ENCODE data around the gene NALCN.
"Not testable (repeated sequence)": the region's sequence is repeated elsewhere in the genome, so short reads cannot be mapped to it uniquely, and the experiment has no call there.

The NALCN gene

DNA sequence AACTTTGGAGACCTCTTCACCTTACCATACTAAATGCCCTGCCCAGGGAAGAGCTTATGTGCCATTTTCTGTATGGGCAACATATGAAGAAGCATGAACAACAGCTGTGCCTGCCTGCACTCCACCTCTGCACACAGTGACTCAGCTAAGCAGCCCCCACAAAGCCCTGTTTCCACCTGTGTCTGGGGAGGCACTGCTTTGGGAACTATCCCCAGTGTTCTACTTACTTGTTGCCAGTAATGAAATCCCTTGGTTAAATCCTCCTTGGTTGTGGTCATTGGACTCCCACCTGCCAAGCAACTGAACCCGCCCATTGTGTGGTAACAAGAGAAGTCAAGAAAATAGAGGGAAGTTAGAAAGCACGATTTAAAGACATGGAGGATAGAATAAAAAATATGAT, 84.6 kb downstream of the NALCN start:
- DNase-seq = no peak

DNA sequence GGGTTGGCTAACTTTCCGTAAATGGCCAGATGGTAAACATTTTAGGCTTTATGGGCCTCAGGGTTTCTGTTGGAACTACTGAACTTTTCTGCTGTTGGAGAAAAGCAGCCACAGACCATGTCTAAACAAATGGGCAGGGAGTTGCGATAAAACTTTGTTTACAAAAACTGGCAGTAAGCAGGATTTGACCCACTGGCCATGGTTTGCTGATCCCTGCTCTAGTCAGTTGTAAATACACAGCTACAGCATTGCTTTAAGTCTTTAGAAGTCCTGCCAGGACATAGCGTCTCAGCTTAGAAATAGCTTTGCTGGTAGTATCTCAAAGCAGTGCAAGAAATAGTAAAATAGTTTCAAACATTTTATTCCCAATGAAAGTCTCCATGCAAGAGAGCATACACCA, 88.4 kb downstream of the NALCN start:
- DNase-seq = no peak

DNA sequence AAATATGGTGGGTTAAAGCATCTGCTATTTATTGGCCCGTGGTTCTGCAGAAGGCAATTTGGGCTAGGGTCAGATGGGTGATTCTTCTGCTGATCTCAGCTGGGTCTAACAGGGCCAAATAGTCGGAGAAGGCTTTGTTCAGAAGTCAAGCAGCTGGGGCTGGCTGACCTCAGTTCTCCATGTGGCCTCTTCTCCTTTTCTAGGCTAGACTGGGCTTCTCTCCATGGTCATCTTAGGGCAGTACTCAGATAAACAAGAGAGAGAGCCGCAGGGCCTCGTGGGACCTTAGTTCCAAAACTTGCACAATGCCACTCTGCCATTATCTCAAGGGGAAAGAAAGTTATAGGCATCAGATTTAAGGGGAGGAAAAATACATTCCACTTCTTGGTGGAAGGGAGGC, 89.6 kb downstream of the NALCN start:
- no peak for DNase-seq

DNA sequence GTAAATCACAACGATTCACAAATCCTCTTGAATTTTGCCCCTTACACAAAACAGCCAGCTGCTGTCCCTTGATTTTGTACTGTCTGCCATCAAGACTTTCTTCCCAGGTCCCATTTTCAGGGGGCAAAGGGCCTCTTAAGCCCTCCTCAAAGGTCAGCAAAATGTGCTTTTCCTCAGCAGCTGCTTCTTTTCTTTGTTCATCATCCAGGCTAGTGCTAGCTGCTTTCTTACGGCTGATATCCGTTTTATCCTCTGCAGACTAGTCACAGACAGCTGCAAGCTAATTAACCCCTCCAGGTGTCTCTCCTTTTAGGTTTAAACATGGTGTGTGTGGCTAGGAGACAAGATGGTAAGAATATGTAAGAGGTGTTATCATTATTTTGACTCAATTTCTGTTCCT, 90.9 kb downstream of the NALCN start:
- no peak for DNase-seq

DNA sequence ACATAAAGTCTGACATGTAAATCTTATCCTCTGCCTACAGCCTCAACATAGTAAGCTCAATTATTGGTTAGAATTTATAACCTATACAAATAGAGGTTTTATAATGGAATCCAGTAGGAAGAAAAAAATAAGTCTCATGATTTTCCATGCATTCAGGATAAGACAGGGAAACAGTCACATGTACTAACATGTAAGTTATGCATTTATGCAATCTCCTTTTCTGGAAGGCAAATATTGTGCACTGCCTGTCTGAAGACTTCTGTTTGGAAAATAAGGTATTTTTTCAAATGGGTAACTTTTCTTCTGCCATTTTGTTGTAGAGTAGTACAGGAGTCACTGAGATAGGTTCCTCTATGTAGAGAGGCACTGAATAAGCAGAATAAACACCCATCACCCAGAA, 92.7 kb downstream of the NALCN start:
- no peak for DNase-seq

DNA sequence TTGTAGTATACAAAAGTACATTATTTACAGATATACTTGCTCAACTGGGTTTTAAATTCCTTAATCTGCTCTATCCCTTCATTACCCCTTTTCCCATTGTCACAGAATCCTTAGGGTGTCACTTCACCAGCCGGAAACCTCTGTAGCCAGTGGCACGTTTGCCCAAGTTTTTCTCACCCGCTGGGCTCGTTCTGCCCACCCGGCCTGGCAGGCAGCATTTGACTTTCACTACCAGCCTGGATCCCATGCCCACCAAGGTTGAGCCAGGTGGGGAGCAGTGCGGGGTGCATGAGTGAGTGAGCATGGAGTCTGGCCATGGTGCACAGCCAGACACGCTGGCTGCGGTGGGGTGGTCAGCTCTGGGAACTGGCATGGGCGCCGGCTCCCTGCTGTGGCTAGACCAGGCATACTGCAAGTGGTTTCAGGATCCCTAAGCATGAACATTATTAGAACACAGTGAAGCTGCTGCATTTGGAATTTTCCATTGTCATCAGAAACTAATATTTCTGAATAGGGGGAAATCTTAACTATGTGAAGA, 98.3 kb downstream of the NALCN start:
- DNase-seq = no peak

DNA sequence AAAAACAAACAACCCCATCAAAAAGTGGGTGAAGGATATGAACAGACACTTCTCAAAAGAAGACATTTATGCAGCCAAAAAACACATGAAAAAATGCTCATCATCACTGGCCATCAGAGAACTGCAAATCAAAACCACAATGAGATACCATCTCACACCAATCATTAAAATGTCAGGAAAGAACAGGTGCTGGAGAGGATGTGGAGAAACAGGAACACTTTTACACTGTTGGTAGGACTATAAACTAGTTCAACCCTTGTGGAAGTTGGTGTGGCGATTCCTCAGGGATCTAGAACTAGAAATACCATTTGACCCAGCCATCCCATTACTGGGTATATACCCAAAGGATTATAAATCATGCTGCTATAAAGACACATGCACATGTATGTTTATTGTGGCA, 102.8 kb downstream of the NALCN start:
- DNase-seq = not testable (repeated sequence)

DNA sequence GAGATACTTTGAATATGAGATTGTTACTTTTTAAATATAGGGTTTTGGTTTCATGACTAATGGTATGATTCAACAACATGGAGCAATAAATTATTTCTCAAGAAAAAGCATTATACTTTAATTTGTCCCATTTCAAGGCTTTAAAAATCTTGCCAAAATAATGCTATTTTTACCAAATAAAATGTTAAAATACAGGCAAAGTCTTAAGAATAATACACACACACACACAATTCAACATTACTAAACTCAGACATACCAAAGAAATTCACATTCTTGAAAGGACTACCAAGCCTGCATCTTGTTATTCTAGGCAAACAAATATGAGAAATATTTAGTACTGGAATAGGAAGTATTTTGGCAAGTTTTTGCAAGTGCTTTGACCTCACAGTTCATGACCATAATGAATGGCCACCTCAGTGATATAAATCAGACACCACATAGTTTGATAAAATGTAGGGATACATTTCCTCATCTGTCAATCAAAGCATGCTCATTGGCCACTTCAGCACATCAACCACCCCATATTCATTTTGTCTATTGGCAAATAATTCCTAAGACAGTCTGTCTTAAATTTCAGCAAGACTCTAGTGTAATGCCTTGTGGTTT, 107.2 kb downstream of the NALCN start:
- no peak for DNase-seq

DNA sequence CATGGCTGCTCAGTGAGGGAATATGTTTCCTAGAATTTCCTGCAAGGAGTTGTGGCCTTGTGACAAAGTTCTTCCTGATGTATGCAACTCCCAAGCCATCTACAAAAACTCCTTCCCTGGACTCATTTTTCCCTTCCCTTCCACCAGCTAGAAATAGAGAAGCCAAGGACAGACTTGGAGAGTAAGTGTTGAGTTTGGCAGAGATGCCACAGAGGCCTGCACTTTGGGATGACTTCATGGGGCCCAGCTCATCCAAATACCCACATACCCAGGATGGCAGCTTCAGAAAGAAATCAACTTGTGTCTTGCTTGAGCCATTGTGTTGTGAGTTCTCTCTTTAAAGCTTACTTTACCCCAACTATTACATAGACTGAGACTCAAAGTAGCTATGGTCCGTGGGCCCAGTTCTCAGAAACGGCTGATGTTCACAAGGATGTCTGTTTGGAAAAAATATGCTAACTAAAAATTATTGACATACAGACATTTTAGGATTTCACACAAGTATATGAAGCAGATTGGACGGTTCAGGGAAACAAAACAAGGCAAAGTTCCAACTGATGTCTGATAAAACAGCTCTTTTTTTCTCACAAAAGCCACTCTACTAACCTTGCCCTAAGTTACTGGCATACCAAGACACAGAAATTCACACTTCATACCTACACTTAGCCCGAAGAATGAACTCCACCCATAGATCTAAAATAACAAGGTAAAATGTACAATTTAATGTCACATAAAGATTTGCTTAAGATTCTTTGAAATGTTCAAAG, 107.9 kb downstream of the NALCN start:
- DNase-seq = no peak

DNA sequence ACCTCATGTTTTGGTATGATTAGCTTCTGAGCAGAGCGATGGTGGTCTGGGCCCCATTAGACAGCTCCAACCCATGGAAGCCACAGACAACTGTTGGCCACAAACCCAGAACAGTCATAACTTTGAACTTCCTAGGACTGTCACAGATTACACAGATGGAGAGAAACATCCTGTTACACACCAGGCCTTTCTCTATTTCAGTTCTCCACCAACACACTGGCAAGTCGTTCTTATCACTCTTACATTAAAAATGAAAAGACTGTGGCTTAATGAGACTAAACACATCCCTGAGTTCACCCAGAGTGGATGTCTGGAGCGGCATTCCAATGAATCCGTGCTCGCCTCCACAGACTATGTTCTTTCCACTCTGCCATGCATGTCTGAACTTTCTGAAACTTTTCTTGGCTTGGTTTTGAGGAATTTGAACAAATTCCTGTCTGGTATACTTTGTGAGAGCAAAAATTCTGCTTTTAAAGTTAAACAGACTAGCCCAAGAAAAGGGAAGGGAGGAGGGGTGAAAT, 109.1 kb downstream of the NALCN start:
- DNase-seq = no peak

DNA sequence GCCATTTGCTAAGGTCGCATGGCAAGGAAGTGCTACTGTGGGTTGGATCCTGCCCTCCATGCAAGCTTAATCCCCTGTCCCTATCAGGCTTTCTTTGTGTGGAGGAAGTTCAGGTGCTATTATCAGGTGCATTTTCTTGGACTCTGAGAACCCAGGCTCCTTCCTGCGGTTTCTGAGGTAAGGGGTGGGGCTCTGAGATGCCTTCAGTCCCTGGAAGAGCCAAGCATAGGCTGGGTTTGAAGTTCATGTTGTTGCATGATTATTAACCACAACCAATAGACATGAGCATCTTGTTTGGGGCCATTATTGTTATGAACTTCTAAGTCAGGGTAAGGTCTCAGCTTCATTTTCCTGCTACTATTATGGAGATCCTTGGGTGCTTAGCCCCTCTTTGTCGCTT, 109.5 kb downstream of the NALCN start:
- DNase-seq = no peak

DNA sequence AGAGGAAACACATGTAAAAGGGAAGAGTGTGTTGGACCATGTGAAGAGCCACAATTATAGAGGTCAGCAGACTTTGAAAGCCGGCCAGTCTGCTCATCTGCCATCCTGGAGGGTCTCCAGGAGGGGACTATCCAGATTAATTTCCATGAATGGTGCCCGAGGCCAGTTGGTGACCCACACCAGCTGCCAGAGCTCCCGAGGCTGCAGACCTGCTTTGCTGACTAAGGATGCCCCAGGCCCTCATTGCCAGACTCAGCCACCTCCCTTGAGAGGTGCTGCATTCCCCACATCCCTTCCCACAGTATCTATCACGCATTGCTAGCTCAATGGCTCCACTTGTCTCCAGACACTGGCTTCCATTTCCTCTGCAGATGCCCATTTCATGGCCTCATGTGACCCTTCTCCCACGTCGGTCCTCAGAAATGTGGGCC, 110.3 kb downstream of the NALCN start:
- no peak for DNase-seq

DNA sequence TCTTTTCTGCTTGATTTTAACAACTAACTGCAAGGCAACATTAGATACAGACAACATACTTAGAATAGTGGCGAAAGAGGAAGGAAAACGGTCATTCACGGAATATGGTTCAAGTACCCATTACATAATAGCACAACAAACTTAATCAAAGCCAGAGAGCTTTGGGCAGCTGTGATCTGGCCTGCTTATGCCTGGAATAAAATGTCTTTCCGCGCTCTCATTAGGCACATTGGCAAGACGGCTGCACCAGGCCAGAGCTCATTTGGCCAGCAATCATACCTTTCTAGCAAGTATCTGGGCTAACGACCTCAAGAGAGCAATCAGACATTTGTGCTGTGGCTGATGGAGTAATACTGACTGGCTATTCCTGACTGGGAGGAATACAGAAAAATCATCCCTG, 112.8 kb downstream of the NALCN start:
- DNase-seq = no peak

DNA sequence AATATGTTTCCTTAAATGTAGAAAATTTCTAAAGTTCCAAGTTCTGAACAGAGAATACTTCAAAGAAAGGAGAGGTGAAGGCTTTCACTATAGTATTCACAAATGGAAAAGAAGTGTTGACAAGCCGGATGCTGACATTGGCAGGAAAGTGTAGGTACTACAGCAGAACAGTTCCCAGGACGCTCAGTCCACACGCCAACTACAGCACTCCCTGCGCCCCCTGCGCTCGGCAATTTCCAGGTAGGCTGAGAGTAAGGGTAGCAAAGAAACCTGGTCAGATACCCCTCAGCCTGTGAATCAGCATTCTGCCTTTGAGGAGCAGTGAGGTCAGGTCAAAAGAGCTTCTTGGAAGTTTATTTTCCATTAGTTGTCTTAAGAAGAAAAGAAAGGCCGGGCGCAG, 115.3 kb downstream of the NALCN start:
- no peak for DNase-seq

DNA sequence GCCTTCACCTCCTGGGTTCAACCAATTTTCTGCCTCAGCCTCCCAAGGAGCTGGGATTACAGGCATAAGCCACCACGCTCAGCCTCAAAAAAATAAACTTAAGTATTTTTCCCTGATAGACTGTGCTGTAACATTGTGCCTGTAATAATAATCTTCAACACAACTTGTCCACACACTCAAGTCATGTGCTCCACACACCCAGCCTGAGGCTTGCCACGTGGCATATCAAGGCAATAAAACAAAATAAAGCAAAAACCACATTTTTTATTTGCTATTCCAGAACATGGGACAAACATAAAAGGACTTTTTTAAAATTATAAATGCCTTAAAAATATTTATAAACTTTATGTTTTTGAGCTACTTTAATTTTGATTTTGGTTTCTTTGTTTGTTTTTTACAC, 115.8 kb downstream of the NALCN start:
- DNase-seq = no peak

DNA sequence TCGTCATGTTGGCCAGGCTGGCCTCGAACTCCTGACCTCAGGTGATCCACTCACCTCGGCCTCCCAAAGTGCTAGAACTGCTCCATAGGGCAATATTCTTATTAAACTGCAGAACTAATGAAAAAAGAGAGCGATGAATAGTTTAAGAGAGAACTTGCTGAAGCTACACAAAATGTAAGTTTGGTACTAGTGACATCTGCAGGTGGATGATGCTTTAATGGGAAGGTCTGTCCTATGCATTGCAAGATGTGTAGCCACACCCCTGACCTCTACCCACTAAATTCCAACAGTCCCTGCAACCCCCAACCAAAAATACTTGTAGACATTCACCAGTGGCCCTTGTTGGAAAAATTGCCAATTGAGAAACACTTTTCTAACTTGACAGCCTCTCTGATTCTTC, 117.8 kb downstream of the NALCN start:
- no peak for DNase-seq

DNA sequence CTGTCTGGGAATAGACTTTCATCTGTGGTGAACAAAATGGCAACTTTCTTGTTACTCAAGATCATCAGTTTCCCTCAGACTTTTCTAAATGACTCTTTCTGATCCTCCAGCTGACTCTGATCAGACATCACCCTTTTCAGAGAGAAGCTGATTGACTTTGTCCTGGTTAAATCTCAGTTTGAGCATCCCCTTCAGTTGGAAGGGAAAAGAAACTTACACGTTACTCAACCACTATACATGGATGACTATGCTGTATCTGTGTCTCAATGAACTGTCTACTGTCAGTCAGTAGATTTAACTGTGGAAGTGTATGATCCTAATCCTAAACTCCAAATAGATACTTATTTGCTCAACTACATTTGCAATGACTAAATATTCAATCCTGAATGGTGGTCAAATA, 118.5 kb downstream of the NALCN start:
- DNase-seq = no peak

DNA sequence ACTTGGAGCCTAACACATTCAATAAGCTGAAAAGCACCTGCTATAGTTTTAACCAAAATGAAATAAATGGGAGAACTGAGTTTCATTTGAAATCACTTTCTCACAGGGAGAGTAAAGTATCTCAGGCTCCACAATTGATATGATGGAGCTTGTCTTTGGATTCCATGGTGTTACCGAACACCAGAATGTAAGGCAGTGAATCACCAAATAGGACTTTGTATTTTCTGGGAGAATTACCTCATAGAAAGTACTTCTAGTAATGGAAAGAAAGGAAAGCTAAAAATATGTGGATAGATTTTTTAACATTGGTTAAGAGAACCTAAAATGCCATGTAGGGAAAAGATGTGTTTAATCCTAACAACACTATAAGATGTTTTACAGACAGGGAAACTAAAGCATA, 123.6 kb downstream of the NALCN start:
- no peak for DNase-seq

DNA sequence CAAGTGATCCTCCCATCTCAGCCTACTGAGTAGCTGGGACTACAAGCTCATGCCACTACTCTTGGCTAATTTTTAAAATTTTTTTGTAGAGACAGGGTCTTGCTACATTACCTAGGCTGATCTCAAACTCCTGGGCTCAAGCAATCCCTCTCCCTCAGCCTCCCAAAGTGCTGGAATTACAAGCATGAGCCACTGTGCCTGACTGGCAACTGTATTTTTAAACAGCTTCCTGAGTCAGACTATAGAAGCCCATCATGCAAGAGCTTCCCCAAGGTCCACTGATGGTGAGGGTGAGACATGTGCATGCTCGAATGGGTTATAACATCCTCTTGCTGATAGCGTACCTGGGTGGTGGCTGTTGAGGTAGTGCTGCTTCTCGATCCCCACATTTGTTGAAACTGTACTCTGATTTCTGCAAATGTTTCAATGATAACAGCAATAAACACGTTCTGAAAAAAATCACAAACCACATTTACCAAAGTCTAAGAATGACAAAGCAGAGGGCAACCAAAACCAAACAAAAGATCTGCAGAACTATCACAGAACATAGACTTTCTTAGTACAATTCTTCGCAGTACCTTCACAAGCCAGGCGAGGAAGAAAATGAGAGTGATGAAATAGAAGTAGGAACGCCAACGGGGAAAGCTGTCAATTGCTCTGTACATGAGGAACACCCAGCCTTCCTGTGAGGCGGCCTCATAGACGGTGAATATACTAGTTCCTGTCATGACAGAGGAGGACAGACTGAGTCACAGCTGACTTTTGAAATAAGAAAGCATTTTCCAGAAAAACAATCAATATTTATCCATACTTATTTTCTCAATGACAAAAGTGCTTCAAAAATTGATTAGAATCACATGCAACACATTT, 124.4 kb downstream of the NALCN start:
- no peak for DNase-seq

DNA sequence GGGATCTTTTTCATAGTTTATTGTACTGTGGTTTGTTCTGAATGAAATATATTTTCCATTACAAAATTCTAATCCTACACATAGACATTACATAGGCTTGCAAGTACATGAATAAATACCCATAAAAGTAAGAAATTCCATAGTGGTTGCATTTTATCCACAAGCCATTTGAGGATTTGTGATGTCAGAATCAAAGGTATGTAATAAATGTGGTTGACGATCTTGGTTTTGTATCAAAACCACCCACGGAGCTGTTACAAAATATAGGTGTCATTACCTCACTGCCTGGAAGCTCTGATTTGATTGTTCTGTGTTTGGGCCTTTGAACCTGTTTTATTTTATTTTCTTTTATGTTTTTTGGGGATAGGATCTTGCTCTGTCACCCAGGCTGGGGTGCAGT, 125.1 kb downstream of the NALCN start:
- no peak for DNase-seq

DNA sequence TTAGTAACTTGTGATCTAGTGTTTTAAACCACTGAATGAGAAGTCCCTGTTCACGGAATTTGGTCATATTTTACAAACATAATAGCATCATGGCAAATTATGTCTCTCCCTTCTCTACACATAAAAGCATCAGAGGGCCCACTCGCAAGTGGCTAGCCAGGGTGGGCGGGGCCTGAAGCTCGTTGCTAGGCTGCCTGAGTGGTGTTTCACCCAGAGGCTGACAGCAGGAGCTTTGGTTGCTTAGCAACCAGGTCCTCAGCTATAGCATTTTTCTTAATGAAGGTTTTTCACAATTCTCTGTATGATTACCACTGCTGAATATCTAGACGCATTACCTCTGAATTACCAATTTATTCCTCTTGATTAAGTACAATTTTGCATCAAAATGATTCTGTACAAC, 126.5 kb downstream of the NALCN start:
- DNase-seq = no peak

DNA sequence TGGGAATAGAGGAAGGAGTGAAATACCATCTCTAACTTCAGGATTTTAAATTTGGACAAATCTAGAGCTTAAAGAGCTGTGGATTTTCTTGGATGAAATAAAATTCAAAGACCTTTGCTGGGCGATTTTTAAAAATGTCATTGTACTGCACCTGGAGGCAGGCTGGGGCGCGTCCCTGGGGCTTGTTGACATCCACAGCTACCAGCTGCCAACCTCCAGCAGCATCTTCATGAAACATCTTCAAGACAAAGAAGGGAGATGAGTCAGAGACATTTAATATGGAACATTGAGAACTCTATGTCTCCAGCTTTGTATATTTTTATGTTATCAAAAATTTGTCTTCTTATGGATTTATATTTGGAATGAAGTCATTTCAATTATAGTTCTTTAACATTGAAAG, 132.5 kb downstream of the NALCN start:
- no peak for DNase-seq

DNA sequence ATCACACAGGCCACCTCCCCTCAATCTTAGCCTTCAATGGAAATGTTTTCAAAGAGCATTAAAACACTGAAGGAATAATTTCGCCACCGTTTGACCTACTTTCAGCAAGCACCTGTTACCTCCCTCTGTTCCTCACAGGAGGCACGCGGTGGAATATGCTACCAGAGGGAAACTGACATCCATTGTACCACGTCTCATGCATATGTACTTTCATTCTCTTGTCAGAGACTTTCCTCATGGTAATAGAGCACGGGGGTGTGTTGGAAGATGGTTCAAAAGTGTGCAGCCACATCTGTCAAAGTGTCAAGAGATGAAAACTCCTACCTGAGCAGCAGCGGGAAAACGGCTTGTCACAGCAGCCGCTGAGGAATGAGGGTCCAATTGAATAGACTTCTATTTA, 143.4 kb downstream of the NALCN start:
- no peak for DNase-seq
